ENCODE measurements around the gene CCDC90B.
"Not testable (repeated sequence)": the region's sequence is repeated elsewhere in the genome, so short reads cannot be mapped to it uniquely, and the experiment has no call there.

The CCDC90B gene

GRCh38 chr11:83285771-83286528, at the start of gene CCDC90B:
Gene CCDC90B, minus strand, starts transcription at chr11:83286367. Its CDS starts 395 bp downstream, at chr11:83285972.
- peak; percentile 89 to 92 for DNase-seq

- DNase-seq: no peak
These were observed 49.4 kb upstream of the CCDC90B start for GRCh38 chr11:83335446-83336070.

GRCh38 chr11:83330303-83330702, 44.1 kb upstream of the CCDC90B start:
- DNase-seq: no peak

- DNase-seq: no peak
These were observed 40.2 kb upstream of the CCDC90B start for GRCh38 chr11:83326326-83326725.

GRCh38 chr11:83319346-83319745, 33.2 kb upstream of the CCDC90B start:
- no peak for DNase-seq

GRCh38 chr11:83318931-83319330, 32.8 kb upstream of the CCDC90B start:
- no peak for DNase-seq

- DNase-seq: no peak
These were observed 31.9 kb upstream of the CCDC90B start for GRCh38 chr11:83317757-83318690.

- DNase-seq: not testable (repeated sequence)
These were observed 30.7 kb upstream of the CCDC90B start for GRCh38 chr11:83316897-83317268.

- not testable (repeated sequence) for DNase-seq
These were observed 30.2 kb upstream of the CCDC90B start for GRCh38 chr11:83316143-83316896.

GRCh38 chr11:83312430-83312829, 26.3 kb upstream of the CCDC90B start:
- no peak for DNase-seq

GRCh38 chr11:83311701-83312100, 25.5 kb upstream of the CCDC90B start:
- no peak for DNase-seq

- DNase-seq: no peak
These were observed 24.6 kb upstream of the CCDC90B start for GRCh38 chr11:83310718-83311117.

- DNase-seq: not testable (repeated sequence)
These were observed 22.4 kb upstream of the CCDC90B start for GRCh38 chr11:83308536-83308935.

GRCh38 chr11:83306200-83307080, 20.3 kb upstream of the CCDC90B start:
- no peak for DNase-seq

- DNase-seq: no peak
These were observed 17.1 kb upstream of the CCDC90B start for GRCh38 chr11:83303316-83303715.

- DNase-seq: no peak
These were observed 16.0 kb upstream of the CCDC90B start for GRCh38 chr11:83302151-83302550.

GRCh38 chr11:83299681-83300080, 13.5 kb upstream of the CCDC90B start:
- no peak for DNase-seq

- no peak for DNase-seq
These were observed 8.0 kb upstream of the CCDC90B start for GRCh38 chr11:83294208-83294607.

- DNase-seq: no peak
These were observed 7.2 kb upstream of the CCDC90B start for GRCh38 chr11:83293457-83293774.

- peak; percentile 3 to 7 for DNase-seq
These were observed 6.7 kb upstream of the CCDC90B start for GRCh38 chr11:83292709-83293456.

- no peak for DNase-seq
These were observed 1.5 kb upstream of the CCDC90B start for GRCh38 chr11:83287631-83288030.

All from activated CD4-positive, alpha-beta T cell treated with anti-CD3 and anti-CD28 coated beads, Interleukin-2, amount 50 U/mL, for 4 hours (primary cell).